ENCODE results near the gene TPM1.

Gene TPM1

DNA sequence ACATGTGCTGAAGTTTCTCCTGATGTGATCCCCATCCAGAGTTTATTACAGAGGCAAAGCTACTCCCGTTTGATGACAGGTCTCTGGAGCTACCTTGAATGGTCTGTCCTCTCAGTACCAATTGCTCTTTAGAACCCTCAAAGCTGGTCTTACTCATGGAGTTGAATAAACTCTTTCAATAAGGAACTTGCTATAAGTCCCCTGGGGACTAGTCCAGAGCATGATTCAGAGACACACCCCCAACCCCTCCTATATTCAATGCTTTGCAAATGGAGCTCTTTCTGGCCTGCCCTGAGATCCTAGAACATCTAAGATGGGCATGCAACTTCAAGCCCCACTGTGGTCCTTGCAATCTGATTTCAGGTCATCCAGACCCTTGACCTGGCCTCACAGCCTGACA is 23.9 kb upstream of the TPM1 start:
- DNase-seq, result peak; percentile 29

- no peak for DNase-seq
Measured at GRCh38 chr15:63019511-63020109, 22.9 kb upstream of the TPM1 start.

DNA sequence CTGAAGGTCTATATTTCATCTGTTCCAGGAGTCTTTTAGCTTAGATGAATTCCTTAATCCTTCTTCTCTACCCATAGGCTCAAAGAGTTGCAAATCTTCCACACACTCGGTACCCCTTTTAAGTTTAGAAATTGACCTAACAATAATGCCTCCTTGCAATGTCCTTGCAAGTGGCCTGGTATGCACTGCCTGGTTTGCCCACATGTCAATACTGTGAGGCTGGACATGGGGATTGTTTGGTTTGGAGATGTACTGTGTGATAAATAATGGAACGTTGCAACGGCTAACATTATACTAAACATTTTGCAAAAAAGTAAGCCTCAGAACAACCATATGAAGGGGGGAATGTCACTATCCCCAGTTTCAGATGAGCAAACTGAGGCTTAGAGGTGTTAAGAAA is 22.4 kb upstream of the TPM1 start:
- no peak for DNase-seq

DNA sequence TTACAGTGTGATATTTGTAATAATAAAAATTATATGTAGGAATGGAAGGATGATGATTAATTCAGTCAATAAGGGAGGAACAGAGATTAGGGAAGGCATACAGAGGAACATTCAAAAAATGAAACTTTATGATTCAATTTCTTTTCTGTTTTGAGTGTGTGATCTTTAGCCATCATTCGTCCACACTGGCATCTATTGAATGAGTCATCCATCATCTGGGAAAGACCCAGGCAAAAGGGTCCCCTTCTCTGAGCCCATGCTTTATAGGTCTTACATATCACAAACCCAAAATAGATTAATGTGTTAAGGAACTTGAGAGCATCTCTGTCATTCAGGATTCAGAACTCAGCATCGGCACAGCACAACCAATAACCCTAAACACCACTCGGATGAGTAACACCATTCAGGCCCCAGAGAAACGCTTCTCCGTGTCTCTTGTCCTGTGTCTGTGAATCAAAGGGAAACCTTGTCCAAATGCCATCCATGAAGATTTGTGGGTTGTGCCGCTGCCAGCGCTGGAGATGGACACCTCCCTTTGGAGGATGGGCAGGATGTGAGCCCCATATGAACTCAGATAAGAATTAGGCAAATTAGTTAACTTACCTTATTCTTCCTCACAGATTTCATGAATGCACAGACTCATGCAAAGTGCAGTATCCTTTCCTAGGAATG is 21.7 kb upstream of the TPM1 start:
- DNase-seq, result no peak

DNA sequence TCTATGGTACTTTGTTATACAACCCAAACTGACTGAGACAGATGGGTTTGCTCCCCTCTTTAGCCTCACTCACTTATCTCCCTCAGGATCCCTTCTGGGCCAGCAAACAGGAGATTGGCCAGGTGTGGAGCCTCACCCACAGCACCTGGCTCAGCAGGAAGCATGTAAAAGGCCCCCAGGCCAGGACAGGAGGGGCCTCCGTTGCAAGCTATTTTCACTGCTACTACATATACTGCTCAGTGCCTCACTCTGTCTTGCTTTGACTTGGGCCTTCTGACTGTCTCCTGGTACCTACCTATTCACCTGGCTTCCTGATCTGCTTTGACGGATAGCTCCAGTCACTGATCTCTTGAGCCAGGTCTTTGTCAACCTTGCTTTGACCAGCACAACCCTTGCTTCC is 20.4 kb upstream of the TPM1 start:
- no peak for DNase-seq

DNA sequence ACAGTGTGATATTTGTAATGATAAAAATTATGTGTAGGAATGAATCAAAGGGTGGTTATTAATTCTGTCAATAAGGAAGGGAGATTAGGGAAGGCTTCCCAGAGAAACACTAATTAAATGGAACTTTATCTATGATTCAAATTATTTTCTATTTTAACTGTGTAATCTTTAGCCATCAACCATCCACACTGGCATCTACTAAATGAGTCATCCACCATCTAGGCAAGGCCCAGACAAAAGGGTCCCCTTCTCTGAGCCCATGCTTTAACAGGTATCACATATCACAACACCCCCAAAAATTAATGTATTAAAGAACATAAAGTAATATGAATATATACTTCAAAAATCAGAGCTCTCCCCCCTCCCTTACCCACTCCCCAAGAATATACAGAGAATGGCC is 19.9 kb upstream of the TPM1 start:
- no peak for DNase-seq

DNA sequence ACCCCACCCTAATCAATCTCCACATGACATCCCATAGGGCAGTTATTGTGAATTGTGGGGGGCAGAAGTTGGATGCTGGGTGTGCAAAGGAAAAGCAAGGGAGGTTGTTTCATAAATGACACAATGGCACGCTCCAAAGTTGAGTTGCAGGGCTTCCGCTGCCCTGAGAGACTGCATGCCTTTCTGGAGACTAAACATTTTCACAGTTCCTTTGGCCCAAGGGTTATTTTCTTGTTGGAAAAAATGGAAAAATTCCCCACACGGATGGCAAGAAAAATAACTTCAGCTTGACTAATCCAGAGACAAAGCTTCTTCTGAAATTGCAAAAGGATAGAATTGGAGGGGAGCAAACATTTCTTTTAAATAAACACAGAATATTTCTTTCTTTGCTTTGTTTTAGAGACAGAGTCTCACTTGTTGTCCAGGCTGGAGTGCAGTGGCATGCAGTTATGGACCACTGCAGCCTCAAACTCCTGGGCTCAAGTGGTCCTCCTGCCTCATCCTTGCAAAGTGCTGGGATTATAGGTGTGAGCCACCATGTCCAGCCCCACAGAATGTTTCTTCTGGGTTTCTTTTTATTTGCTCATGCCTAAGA is 19.1 kb upstream of the TPM1 start:
- no peak for DNase-seq

DNA sequence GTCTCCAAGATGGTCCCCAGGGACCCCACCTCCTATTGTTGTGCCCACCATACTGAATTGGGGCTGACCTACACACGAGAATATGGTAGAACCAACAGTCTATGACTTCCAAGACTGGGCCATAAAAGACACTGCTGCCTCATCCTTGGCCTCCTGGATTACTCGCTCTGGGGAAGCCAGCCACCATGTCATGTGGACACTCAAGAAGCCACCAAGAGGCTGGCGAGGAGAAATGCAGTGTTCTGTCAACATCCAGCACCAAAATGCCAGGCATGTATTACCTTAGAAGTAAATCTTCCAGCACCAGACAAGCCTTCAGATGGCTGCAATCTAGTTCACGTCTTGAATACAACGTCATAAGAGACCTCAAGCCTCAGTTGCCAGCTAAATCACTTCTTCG is 17.1 kb upstream of the TPM1 start:
- peak; percentile 38 for DNase-seq

- DNase-seq, result peak; percentile 60
Measured at GRCh38 chr15:63027646-63028045, 14.9 kb upstream of the TPM1 start.

GRCh38 chr15:63028442-63029110 is 14.0 kb upstream of the TPM1 start:
- DNase-seq, result no peak

- DNase-seq, result peak; percentile 75
Measured at GRCh38 chr15:63029676-63030075, 12.9 kb upstream of the TPM1 start.

DNA sequence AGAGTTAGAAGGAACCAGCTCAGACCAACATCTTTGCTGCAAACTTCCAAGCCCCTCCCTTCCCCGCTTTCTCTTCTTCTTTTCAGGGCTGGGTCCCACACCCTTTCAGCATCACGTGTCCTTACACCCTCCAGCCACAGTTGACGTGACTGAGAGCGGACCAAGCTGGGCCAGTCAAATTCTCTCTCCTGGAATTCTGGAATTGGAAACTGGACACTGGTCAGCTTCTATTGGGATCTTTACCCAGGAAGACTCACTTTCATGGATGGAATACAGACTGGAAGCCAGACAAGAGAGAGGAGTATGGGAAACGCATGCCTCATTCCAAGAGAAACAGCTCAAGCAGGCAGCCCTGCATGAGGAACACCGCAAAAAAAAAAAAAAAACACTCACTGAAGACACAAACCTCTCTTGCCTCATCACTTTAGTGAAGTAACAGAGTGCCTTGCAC is 12.4 kb upstream of the TPM1 start:
- DNase-seq, result peak; percentile 89

DNA sequence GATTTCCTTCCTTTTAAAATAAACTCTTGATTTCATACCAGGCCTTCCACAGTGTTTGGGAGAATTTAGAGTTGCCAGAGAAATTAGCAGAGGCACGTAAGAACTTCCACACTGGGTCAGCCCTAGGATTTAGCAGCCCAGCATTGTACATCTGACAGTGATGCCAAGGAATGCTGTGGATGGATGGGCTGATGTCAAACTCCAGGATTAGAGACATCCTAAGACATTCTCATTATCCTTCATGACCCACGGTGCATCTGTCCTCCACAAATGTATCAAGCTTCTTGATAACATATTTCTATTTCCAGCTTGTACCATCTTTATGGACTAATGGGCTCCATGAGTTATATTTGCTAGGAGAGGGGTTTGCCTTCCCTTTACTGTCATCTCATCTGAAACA is 8.0 kb upstream of the TPM1 start:
- DNase-seq, result no peak

- DNase-seq, result no peak
Measured at GRCh38 chr15:63035253-63035652, 7.3 kb upstream of the TPM1 start.

DNA sequence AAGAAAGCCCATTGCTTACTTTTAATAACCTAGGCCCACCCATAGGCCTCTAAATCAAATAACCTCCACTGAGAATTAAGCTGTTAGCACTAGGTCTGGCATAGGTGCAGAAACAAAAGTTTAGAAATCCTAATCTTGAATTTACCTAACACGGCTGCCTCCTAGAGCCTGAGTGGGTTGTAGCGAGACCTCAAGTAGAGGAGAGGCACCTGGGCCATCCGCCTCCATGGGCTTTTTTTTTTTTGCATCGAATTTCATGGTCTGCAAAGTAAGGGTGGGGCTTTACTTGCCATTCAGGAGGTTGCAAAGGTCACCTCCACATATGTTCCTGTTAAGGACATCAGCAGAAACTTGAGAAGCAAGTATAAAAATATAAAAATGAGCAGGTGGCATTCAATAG is 6.6 kb upstream of the TPM1 start:
- DNase-seq, result no peak

DNA sequence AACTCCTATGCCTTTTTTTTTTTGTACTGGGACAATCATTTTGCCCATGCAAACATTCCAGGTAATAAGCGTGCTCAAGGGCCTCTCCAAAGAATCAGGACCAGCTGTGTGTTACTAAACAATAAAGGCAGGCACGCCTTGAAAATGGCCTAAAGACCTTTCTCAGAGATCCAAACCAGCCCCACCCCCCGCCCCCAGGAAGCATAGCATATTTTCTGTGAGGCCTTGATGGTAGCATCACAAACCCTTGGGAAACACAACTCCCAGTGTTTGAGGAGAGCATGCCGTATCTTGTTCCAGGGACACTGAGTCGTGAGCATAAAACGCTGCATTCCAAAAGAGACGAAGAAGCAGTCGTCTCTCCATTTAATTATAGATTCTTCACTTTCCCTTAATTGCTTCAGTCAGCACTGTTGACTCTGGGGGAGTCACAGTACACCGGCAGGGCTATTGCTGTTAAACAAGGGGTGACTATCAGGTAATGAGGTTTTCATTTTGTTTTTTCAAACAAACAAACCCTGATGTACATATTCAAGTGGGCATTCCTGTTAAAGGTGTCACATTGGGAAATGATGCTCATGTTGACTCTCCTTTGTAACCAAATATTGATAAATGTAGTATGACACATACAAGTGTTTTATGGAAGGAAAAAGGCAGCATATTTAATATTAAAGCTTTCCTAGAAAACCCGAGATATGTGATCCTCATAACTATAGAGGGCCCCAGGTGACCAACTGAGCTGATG is 4.4 kb upstream of the TPM1 start:
- DNase-seq, result no peak

- DNase-seq, result no peak
Measured at GRCh38 chr15:63038926-63039673, 3.4 kb upstream of the TPM1 start.

GRCh38 chr15:63039811-63040210 is 2.7 kb upstream of the TPM1 start:
- no peak for DNase-seq

GRCh38 chr15:63040509-63040908 is 2.0 kb upstream of the TPM1 start:
- no peak for DNase-seq

DNA sequence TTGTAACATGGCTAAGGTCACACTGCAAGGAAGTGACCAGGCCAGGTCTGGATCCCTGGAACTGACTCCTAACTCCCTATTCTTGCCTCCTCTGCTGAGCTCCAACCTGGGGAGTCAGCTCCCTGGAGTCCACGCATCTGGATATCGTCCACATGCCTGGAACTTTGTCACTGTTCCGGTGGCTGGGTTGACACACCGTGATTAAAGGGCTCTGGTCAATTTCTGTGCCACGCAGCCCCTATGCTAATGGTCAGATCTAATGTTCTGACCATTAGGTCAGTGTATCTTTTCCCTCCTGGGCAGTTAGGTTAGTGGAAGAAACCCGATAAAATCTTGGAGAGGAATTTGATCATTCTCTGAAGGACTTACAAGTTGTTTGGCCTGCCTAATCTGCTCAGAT is 1.6 kb upstream of the TPM1 start:
- no peak for DNase-seq

DNA sequence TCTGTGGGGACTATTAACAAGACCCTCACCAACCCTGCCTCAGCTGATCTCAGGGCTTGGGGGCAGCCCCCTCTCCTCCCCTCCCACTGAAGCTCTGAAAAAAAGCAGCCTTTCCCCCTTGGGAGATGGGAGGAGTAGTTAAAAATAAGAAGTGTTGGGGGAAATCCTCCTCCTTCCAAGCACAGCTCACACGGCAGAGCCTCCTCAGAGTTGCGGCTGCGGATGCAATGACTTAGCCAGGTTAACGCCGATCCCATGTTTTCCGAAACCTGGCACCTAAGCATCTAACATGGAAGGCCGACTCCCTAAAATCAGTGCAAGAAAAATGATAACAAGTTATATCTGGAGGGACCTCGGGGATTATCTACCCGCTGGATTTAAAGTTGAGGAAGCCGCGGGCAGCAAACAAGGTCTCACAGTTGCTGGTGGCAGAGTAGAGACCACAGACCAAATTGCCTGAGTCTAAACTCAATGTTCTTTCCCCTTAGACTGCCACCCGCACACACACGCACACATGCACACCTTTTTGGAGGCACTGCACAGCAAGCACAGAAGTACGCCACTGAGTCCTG is 1.1 kb upstream of the TPM1 start:
- no peak for DNase-seq

DNA sequence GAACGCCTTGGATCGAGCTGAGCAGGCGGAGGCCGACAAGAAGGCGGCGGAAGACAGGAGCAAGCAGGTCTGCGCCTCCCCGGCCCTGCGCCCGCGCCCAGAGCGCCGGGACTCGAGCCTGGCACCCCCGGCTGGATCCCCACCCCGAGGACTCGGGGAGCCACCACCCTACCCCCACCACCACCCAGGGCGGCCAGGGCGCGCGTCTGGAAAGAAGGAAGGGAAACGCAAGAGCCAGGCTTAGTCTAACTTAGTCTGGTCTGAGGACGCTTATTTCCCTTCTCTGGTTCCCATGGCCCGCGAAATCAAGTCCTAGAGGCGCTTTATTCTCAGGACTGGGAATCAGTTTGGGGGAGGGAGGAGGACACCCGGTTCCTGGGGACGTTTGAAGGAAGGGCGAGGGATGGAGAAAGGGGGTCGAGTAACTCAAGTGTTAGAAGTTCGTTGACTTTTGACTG is 359 bp downstream of the TPM1 start:
- DNase-seq, result no peak
